Measurements from ENCODE around the gene PAGE2B.
"Not testable (repeated sequence)": the region's sequence is repeated elsewhere in the genome, so short reads cannot be mapped to it uniquely, and the experiment has no call there.

Gene PAGE2B, protein sequence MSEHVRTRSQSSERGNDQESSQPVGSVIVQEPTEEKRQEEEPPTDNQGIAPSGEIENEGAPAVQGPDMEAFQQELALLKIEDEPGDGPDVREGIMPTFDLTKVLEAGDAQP

DNA sequence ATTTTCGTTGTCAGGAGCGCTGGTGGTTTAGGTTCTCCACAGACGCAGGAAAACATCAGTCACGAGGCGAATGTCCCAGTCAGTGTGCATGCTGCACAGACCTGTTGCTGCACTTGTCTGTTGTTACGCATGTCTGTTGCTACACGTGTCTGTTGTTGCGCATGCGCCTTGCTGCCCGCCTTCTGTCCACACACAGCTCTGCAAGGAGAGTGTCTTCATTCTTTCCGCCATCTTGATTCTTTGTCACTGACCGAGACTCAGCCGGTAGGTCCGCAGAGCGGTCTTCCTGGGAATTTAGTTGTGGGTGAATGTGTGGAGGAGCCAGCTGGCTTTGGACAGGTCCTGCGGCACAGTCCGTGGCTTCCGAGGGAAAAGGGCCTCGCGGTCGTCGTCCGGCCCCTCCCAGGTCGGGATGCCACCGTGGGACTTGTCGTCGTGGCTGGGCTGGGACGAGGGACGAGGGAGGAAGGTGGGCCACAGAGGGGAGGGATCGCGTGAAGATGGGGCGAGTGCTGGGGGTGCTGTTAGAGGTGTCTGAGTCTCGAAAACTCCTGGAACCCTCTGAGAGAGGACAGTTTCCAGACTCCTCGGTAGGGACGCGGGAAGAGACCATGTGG is at the start of gene PAGE2B:
PAGE2B (plus strand) TSS at position 180 of the 617 bp plus-strand sequence. CDS start 1,012 bp downstream, outside the sequence.
- no peaks in the 10 kb centered on the region for H3K4me1 Mint-ChIP-seq (ENCODE audit: low read depth)
- H3K9me3 Mint-ChIP-seq (ENCODE audit: low read depth) = no peaks in the 10 kb centered on the region
- no peak within 1 kb of the TSS for H3K4me3 Mint-ChIP-seq
- no peak within 1 kb of the TSS for H3K27ac Mint-ChIP-seq
- H3K36me3 Mint-ChIP-seq = no peaks in the 10 kb centered on the region
- H3K27me3 Mint-ChIP-seq = no peaks in the 10 kb centered on the region

DNA sequence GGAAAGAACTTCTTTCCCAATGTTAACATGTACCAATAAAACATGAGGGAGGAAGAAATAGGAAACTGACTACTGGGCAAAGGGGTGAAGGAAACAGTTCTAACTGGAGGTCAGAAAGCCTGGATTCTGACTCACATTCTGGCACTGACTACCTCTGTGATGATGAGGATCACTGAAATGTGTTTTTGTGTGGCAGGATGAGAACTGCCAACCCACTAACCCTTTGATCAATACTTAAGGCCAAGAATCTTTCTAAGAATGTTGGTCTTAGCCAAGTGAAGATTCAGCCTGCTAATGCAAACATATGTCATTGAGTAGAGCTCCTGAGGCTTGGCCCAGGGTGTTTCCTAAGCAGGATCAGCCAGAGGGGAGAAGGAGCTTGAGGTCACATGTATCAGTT is 48.7 kb upstream of the PAGE2B start:
- Mint-ChIP-seq H3K4me1 (ENCODE audit: low read depth) (peaks cover 4% of the 10 kb centered on the region), H3K9me3 (ENCODE audit: low read depth) (no peaks in the 10 kb centered on the region), H3K4me3 (no peak overlapping the region), H3K36me3 (peaks cover 3% of the 10 kb centered on the region), H3K27me3 (no peaks in the 10 kb centered on the region), H3K27ac (no peak overlapping the region)

GRCh38 chrX:55026840-55027239 is 48.0 kb upstream of the PAGE2B start:
- H3K36me3 Mint-ChIP-seq = no peaks in the 10 kb centered on the region
- H3K27me3 Mint-ChIP-seq = no peaks in the 10 kb centered on the region
- H3K9me3 Mint-ChIP-seq (ENCODE audit: low read depth) = no peaks in the 10 kb centered on the region
- H3K27ac Mint-ChIP-seq = no peak overlapping the region
- H3K4me3 Mint-ChIP-seq = no peak overlapping the region
- H3K4me1 Mint-ChIP-seq (ENCODE audit: low read depth) = peaks cover 4% of the 10 kb centered on the region

DNA sequence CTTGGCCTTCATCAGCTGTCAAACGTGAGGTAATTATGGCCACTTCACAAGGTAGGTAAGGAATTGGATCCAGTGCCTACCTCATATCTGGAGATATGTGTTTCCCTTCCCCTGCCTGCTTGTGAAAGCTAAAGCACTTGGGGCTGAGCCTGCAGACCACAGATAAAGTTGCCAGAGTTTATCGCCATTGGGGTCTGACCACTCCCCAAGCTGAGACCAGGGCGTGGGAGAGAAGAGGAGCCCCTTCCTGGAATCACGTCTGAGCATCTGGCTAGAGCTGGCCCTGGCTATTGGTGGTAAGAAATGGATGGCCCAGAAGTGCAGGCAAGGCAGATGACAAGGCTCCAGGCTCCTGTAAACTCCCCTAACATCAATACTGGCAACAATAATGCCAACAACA is 46.8 kb upstream of the PAGE2B start:
- Mint-ChIP-seq H3K4me3 (no peak overlapping the region), H3K27me3 (no peaks in the 10 kb centered on the region), H3K27ac (no peak overlapping the region), H3K4me1 (ENCODE audit: low read depth) (peaks cover 4% of the 10 kb centered on the region), H3K9me3 (ENCODE audit: low read depth) (no peaks in the 10 kb centered on the region), H3K36me3 (no peaks in the 10 kb centered on the region)

GRCh38 chrX:55028611-55029010 is 46.2 kb upstream of the PAGE2B start:
- H3K4me1 Mint-ChIP-seq (ENCODE audit: low read depth) = peaks cover 4% of the 10 kb centered on the region
- H3K4me3 Mint-ChIP-seq = no peak overlapping the region
- no peaks in the 10 kb centered on the region for H3K27me3 Mint-ChIP-seq
- H3K9me3 Mint-ChIP-seq (ENCODE audit: low read depth) = no peaks in the 10 kb centered on the region
- no peak overlapping the region for H3K27ac Mint-ChIP-seq
- no peaks in the 10 kb centered on the region for H3K36me3 Mint-ChIP-seq

DNA sequence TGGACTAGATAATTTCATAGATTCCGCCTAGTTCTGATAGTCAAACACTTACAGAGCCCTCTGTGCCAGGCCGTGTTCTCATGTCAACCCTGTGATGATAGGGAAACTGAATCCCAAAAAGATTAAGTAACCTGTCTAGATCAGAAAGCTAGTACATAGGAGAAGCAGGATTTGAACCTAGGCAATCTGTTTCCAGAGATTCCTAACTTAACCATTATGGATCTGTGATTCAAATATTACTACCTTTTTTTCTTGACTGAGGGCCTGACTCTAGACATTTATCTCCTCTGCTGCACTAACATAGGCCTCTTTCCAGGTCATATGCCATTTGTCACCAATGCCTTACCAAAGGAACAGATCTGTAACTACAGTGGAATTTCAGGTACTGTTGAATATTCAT is 45.5 kb upstream of the PAGE2B start:
- no peaks in the 10 kb centered on the region for H3K36me3 Mint-ChIP-seq
- peaks cover 4% of the 10 kb centered on the region for H3K4me1 Mint-ChIP-seq (ENCODE audit: low read depth)
- no peaks in the 10 kb centered on the region for H3K27me3 Mint-ChIP-seq
- H3K4me3 Mint-ChIP-seq = no peak overlapping the region
- no peak overlapping the region for H3K27ac Mint-ChIP-seq
- no peaks in the 10 kb centered on the region for H3K9me3 Mint-ChIP-seq (ENCODE audit: low read depth)

DNA sequence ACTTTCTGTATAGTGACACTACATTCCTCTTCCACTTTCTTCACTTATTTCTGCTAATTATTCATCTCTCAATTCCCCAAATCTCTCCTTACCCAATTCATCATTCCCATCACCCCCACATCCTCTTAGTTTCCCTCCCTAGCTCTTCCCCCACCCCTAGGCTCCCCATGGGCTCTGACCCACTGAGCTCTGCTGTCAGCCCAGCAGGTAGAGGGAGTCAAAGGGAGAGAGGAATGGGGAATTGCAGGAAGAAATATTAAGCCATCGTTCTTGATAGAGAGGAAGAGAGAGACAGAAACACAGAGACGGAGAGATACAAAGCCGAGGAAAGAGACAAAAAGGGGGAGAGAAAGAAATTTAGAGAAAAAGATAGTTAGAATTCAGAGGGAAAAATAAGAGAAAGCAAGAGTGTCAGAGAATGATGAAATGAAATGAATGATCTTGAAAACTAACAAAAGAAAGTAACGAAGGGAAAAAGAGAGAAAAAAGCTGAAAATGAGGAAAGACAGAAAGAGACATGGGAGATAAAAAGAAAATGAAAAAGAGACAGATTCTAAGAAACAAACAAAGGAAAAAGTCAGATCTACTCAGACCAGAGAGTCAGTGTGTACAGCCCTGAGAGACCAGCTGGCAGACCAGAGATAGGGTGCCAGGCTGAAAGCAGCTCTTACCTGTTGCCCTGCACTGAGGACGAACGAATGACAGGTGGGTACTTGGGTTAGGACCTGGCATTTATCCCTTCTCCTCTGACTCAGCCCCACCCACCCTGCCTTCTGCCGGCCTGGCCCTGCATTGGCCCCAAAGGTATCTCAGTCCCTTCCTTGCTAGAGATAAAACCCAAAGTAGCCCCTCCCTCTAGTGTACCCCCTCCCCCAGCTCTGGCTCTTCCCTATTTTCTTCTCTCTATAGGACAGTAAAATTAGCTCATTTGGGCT is 44.3 kb upstream of the PAGE2B start, which contains the start of gene ALAS2:
ALAS2 (minus strand) TSS at position 707 of the 935 bp plus-strand sequence. CDS start 4,977 bp downstream, outside the sequence.
- H3K4me1 Mint-ChIP-seq (ENCODE audit: low read depth) = peaks cover 4% of the 10 kb centered on the region
- H3K27ac Mint-ChIP-seq = no peak within 1 kb of the TSS
- no peaks in the 10 kb centered on the region for H3K36me3 Mint-ChIP-seq
- H3K27me3 Mint-ChIP-seq = no peaks in the 10 kb centered on the region
- H3K4me3 Mint-ChIP-seq = no peak within 1 kb of the TSS
- H3K9me3 Mint-ChIP-seq (ENCODE audit: low read depth) = no peaks in the 10 kb centered on the region

DNA sequence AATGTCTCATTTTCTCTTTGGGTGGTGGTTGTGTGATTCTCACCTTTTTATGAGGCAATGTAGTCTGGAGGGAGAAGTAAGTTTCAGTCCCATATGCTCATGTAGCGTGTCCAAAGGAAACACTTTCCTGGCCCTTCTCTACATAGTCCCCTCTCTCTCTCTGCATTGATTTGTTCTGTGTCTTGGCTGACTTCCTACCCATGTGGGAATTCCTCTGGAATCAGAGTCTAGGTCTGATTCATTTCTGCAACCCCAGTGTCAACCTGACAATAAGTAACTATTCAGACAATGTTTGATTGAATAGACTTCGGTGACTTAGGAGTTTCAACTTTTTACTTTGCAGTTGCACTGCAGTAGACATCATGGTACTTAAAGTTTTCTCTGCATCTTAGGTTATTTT is 41.4 kb upstream of the PAGE2B start:
- Mint-ChIP-seq H3K9me3 (ENCODE audit: low read depth) (no peaks in the 10 kb centered on the region), H3K4me1 (ENCODE audit: low read depth) (no peaks in the 10 kb centered on the region), H3K27me3 (no peaks in the 10 kb centered on the region), H3K27ac (no peak overlapping the region), H3K36me3 (no peaks in the 10 kb centered on the region), H3K4me3 (no peak overlapping the region)

DNA sequence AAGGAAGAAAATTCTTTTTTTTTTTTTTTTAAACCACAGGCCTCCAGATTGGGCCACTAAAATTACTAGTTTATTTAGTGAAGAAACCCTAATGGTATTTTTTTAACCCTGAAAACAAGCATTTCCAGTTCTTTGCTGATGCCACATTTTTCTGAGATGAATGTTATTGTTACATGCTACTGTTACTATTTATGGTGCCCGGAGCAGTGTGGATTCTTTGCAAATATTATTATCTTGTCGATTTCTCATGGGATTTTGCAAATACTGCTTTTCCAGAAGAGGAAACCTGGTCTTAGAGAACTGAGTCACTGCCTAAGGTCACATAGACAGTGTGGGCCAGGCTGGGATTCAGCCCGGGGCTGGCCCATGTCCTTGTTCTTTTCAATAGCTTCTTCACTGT is 35.4 kb upstream of the PAGE2B start:
- H3K9me3 Mint-ChIP-seq (ENCODE audit: low read depth) = no peaks in the 10 kb centered on the region
- H3K4me3 Mint-ChIP-seq = no peak overlapping the region
- H3K27me3 Mint-ChIP-seq = no peaks in the 10 kb centered on the region
- H3K36me3 Mint-ChIP-seq = no peaks in the 10 kb centered on the region
- no peak overlapping the region for H3K27ac Mint-ChIP-seq
- no peaks in the 10 kb centered on the region for H3K4me1 Mint-ChIP-seq (ENCODE audit: low read depth)

- Mint-ChIP-seq H3K27me3 (no peaks in the 10 kb centered on the region), H3K36me3 (no peaks in the 10 kb centered on the region), H3K4me3 (no peak overlapping the region), H3K27ac (no peak overlapping the region), H3K9me3 (ENCODE audit: low read depth) (no peaks in the 10 kb centered on the region), H3K4me1 (ENCODE audit: low read depth) (no peaks in the 10 kb centered on the region)
Observed at GRCh38 chrX:55041514-55041913, 33.3 kb upstream of the PAGE2B start.

DNA sequence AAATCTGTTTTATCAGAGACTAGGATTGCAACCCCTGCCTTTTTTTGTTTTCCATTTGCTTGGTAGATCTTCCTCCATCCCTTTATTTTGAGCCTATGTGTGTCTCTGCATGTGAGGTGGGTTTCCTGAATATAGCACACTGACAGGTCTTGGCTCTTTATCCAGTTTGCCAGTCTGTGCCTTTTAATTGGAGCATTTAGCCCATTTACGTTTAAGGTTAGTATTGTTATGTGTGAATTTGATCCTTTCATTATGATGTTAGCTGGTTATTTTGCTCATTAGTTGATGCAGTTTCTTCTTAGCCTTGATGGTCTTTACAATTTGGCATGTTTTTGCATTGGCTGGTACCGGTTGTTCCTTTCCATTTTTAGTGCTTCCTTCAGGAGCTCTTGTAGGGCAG is 24.2 kb upstream of the PAGE2B start:
- H3K36me3 Mint-ChIP-seq; H3K4me1 Mint-ChIP-seq (ENCODE audit: low read depth); H3K27me3 Mint-ChIP-seq; H3K27ac Mint-ChIP-seq; H3K9me3 Mint-ChIP-seq (ENCODE audit: low read depth); H3K4me3 Mint-ChIP-seq: not testable (repeated sequence)

- H3K27me3 Mint-ChIP-seq = no peaks in the 10 kb centered on the region
- peak overlapping the region; percentile 46 for H3K27ac Mint-ChIP-seq
- no peaks in the 10 kb centered on the region for H3K9me3 Mint-ChIP-seq (ENCODE audit: low read depth)
- H3K4me3 Mint-ChIP-seq = peak overlapping the region; percentile 82
- H3K36me3 Mint-ChIP-seq = no peaks in the 10 kb centered on the region
- peaks cover 22% of the 10 kb centered on the region for H3K4me1 Mint-ChIP-seq (ENCODE audit: low read depth)
Observed at GRCh38 chrX:55056820-55057674, 17.8 kb upstream of the PAGE2B start.

- peak overlapping the region; percentile 82 for H3K4me3 Mint-ChIP-seq
- H3K27me3 Mint-ChIP-seq = no peaks in the 10 kb centered on the region
- peaks cover 22% of the 10 kb centered on the region for H3K4me1 Mint-ChIP-seq (ENCODE audit: low read depth)
- H3K27ac Mint-ChIP-seq = no peak overlapping the region
- H3K36me3 Mint-ChIP-seq = no peaks in the 10 kb centered on the region
- no peaks in the 10 kb centered on the region for H3K9me3 Mint-ChIP-seq (ENCODE audit: low read depth)
Observed at GRCh38 chrX:55057675-55058249, 17.1 kb upstream of the PAGE2B start.

- not testable (repeated sequence) for H3K27ac Mint-ChIP-seq; H3K27me3 Mint-ChIP-seq; H3K9me3 Mint-ChIP-seq (ENCODE audit: low read depth); H3K4me1 Mint-ChIP-seq (ENCODE audit: low read depth); H3K4me3 Mint-ChIP-seq; H3K36me3 Mint-ChIP-seq
Observed at GRCh38 chrX:55067180-55067579, 7.7 kb upstream of the PAGE2B start.

Data from activated naive CD8-positive, alpha-beta T cell (primary cell).